PC-3 (cell line): Measurements from ENCODE around the gene REC8. TPM values are rescaled to one million over a fixed set of nuclear protein-coding genes. Genes with fewer than 3 reads are reported as not detected.

Experiments
- ATAC-seq: fragments of 200-7000 bp; cut with Tn5 transposase; 2 replicates; pipeline ENCODE4 v1.9.1; 2020; ENCODE audit warnings: mild to moderate bottlenecking, moderate library complexity
- BruUV-seq: library from RNA; stranded (reverse); fragments of 400-500 nt; replicated peaks from 2 replicates; lab custom pipeline; 2021; lab: Mats Ljungman, UMichigan
- CTCF ChIA-PET: fragments of 300-600 bp; sonication (Branson Sonifier 250); formaldehyde crosslinking; loops from one replicate; lab custom pipeline; 2022; ENCODE audit warnings: antibody characterized with exemption; lab: Charles Lee
- POLR2A ChIA-PET: fragments of 300-600 bp; sonication (Branson Sonifier 250); formaldehyde crosslinking; loops from one replicate; lab custom pipeline; 2022; ENCODE audit warnings: antibody characterized with exemption; ENCODE audit not compliant: unreplicated experiment; lab: Charles Lee
- DNase-seq: peaks from one replicate; pipeline ENCODE4 v3.0.0-alpha.2; 2015
- H2AFZ ChIP-seq: fragments of 300-600 bp; sonication (generic); 2 replicates; pipeline ENCODE4 v1.6.0; 2016; ENCODE audit warnings: antibody characterized with exemption, low read length
- H3F3A ChIP-seq: fragments of 300-600 bp; sonication (generic); one replicate; pipeline ENCODE4 v1.6.0; 2017; ENCODE audit warnings: antibody characterized with exemption, low read length, control low read depth, mild to moderate bottlenecking; ENCODE audit not compliant: unreplicated experiment
- H3K27ac ChIP-seq: fragments of 300-600 bp; sonication (generic); 2 replicates; pipeline ENCODE4 v1.5.1; 2016; ENCODE audit warnings: mild to moderate bottlenecking, low read length
- H3K27me3 ChIP-seq: fragments of 300-600 bp; sonication (generic); 2 replicates; pipeline ENCODE4 v1.6.1; 2016; ENCODE audit warnings: low read length, mixed read lengths
- H3K36me3 ChIP-seq: fragments of 300-600 bp; sonication (generic); 2 replicates; pipeline ENCODE4 v1.6.1; 2016; ENCODE audit warnings: low read depth, mixed run types, low read length, mixed read lengths
- H3K4me1 ChIP-seq: fragments of 300-600 bp; sonication (generic); 2 replicates; pipeline ENCODE4 v1.5.1; 2016; ENCODE audit warnings: low read length; ENCODE audit not compliant: insufficient read depth
- H3K4me2 ChIP-seq: fragments of 300-600 bp; sonication (generic); 2 replicates; pipeline ENCODE4 v1.6.0; 2016; ENCODE audit warnings: low read length
- H3K4me3 ChIP-seq: fragments of 300-600 bp; sonication (generic); 2 replicates; pipeline ENCODE4 v1.5.1; 2016; ENCODE audit warnings: mild to moderate bottlenecking, low read length, mixed read lengths
- H3K79me2 ChIP-seq: fragments of 300-600 bp; sonication (generic); 2 replicates; pipeline ENCODE4 v1.6.1; 2017; ENCODE audit warnings: low read length, mixed read lengths
- H3K9ac ChIP-seq: fragments of 300-600 bp; sonication (generic); 2 replicates; pipeline ENCODE4 v1.6.0; 2016; ENCODE audit warnings: mild to moderate bottlenecking, low read length
- H3K9me2 ChIP-seq: fragments of 300-600 bp; sonication (generic); replicated peaks from 2 replicates; pipeline ENCODE4 v1.6.1; 2016; ENCODE audit warnings: mixed run types, low read length, mixed read lengths
- H3K9me3 ChIP-seq: fragments of 300-600 bp; sonication (generic); 2 replicates; pipeline ENCODE4 v1.6.1; 2016; ENCODE audit warnings: low read length, mixed read lengths
- H4K20me1 ChIP-seq: fragments of 300-600 bp; sonication (generic); 2 replicates; pipeline ENCODE4 v1.6.1; 2016; ENCODE audit warnings: low read length, mixed read lengths
- CTCF ChIP-seq: fragments of 300-600 bp; sonication (generic); conservative IDR thresholded peaks from 2 replicates; pipeline ENCODE4 v1.5.1; 2017; ENCODE audit warnings: antibody characterized with exemption, low read depth, mild to moderate bottlenecking, low read length
- EZH2 ChIP-seq: fragments of 300-600 bp; sonication (generic); IDR thresholded peaks from one replicate; pipeline ENCODE4 v1.6.1; 2017; ENCODE audit warnings: antibody characterized with exemption, mild to moderate bottlenecking, low read length; ENCODE audit not compliant: unreplicated experiment
- EZH2phosphoT487 ChIP-seq: fragments of 300-600 bp; sonication (generic); IDR thresholded peaks from 2 replicates; pipeline ENCODE4 v1.6.1; 2018; ENCODE audit warnings: mild to moderate bottlenecking, antibody characterized with exemption, low read length, borderline replicate concordance
- intact Hi-C: fragments of 100-400 bp; cut with micrococcal nuclease; formaldehyde crosslinking; loops from 2 replicates; pipeline ENCODE4 v1.9.0; 2023
- total RNA-seq: library from RNA; depleted of rRNA; stranded (reverse); fragments of >200 nt; gene quantifications from 2 replicates; pipeline ENCODE4 v1.2.3, GENCODE V29; 2014

REC8 gene
- total RNA-seq, 1 experiment from 2014 or later, result 1.9 TPM

- H3K9me2 ChIP-seq, result no peaks in the 10 kb centered on the region
- no peaks in the 10 kb centered on the region for H3K27me3 ChIP-seq
- no TSS peak for BruUV-seq
- no peak for DNase-seq
- ATAC-seq, result no peak
- peaks cover 38% of the 10 kb centered on the region; the same call in 1 of the 2 replicates for H3K36me3 ChIP-seq
- intact Hi-C loops, result no loop called here
- CTCF ChIA-PET, result no interaction called here
- peaks cover 4% of the 10 kb centered on the region for H3F3A ChIP-seq
- H3K4me1 ChIP-seq, result peaks cover 8% of the 10 kb centered on the region
- no peak for TF ChIP-seq EZH2phosphoT487
- TF ChIP-seq CTCF, result no peak
- TF ChIP-seq EZH2, result no peak
- H3K79me2 ChIP-seq, result peaks cover 30% of the 10 kb centered on the region
- H4K20me1 ChIP-seq, result no peaks in the 10 kb centered on the region
- no peak overlapping the region for H3K4me2 ChIP-seq
- H3K27ac ChIP-seq, result no peak overlapping the region
- POLR2A ChIA-PET, result no interaction called here
- no peaks in the 10 kb centered on the region for H3K9me3 ChIP-seq
- no peak overlapping the region for H3K9ac ChIP-seq
- H3K4me3 ChIP-seq, result no peak overlapping the region
- H2AFZ ChIP-seq, result no peak overlapping the region
These were observed 20.9 kb upstream of the REC8 start for GRCh38 chr14:24150993-24151392.

GRCh38 chr14:24151404-24152080, 20.3 kb upstream of the REC8 start:
- no peak for TF ChIP-seq EZH2
- TF ChIP-seq EZH2phosphoT487, result no peak
- no peak for TF ChIP-seq CTCF
- Histone ChIP-seq H3K4me3 (no peak overlapping the region), H2AFZ (no peak overlapping the region), H3K4me2 (no peak overlapping the region), H3K36me3 (peaks cover 39% of the 10 kb centered on the region; the same call in 1 of the 2 replicates), H3K9me3 (no peaks in the 10 kb centered on the region), H3K79me2 (peaks cover 27% of the 10 kb centered on the region), H3K9ac (no peak overlapping the region), H3F3A (peaks cover 4% of the 10 kb centered on the region), H4K20me1 (no peaks in the 10 kb centered on the region), H3K9me2 (no peaks in the 10 kb centered on the region), H3K4me1 (peaks cover 8% of the 10 kb centered on the region; the same call in 1 of the 2 replicates), H3K27ac (no peak overlapping the region), H3K27me3 (no peaks in the 10 kb centered on the region)
- no peak for DNase-seq
- ChIA-PET CTCF (no interaction called here), POLR2A (no interaction called here)
- BruUV-seq, result no TSS peak
- ATAC-seq, result no peak
- intact Hi-C loops, result no loop called here

GRCh38 chr14:24155100-24155499, 16.8 kb upstream of the REC8 start:
- ATAC-seq (no peak), DNase-seq (no peak)
- H4K20me1 ChIP-seq, result no peaks in the 10 kb centered on the region
- peaks cover 4% of the 10 kb centered on the region for H3F3A ChIP-seq
- no peaks in the 10 kb centered on the region for H3K9me3 ChIP-seq
- H3K9ac ChIP-seq, result no peak overlapping the region
- TF ChIP-seq CTCF (no peak), EZH2phosphoT487 (no peak)
- no peaks in the 10 kb centered on the region for H3K79me2 ChIP-seq
- H3K27me3 ChIP-seq, result no peaks in the 10 kb centered on the region
- no peak overlapping the region for H3K4me2 ChIP-seq
- no peaks in the 10 kb centered on the region for H3K9me2 ChIP-seq
- no peak overlapping the region for H3K4me3 ChIP-seq
- no TSS peak for BruUV-seq
- no peak overlapping the region for H2AFZ ChIP-seq
- H3K4me1 ChIP-seq, result no peaks in the 10 kb centered on the region
- POLR2A ChIA-PET, result no interaction called here
- no peak overlapping the region for H3K27ac ChIP-seq
- CTCF ChIA-PET, result no interaction called here
- intact Hi-C loops, result no loop called here
- H3K36me3 ChIP-seq, result peaks cover 41% of the 10 kb centered on the region; the same call in 1 of the 2 replicates
